ENCODE data around the gene SYNE2.

DNA sequence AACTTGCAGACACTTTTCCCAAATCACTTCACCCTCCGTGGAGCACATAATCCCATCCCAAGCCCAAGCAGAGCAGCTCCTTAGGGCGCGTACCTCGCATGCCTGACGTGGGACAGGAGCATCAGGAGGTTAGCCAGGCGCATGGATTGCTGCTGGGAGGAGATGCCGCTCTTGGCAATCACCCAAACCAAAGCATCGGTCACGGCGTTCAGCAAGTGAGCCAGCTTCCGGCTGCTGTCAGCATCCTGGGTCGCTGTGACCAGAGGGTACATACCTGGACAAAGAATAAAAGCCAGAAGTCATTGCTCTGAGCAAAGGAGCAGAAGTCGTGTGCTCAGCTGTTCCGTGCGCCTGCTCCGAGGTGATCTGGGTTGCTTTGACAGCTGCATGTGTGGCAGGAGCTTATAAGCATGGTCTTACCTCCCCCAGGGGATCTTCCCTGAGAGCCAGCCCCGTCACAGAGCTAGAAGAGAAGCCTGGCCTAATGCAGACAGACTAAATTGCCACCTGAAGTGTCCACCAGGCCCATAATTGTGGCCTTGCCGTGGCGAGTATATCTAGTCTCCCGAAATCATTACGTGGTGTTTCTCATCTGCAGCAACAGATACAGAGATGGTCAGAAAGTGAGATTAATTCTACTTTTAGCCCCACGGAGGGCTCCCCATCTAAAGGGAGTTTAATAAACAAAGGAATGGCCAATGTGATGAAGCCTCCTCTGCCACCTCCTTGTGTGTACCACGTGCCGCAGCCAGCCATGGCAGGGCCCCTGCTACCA lies 382.3 kb downstream of the SYNE2 start:
- TF ChIP-seq POLR2A (IDR thresholded peaks at IDR 0.05; ENCODE audit: low read depth, low read length) (no peak), MYC (IDR thresholded peaks at IDR 0.05; ENCODE audit: low read depth, low read length) (no peak)
- TF ChIP-seq, protein P1, sequence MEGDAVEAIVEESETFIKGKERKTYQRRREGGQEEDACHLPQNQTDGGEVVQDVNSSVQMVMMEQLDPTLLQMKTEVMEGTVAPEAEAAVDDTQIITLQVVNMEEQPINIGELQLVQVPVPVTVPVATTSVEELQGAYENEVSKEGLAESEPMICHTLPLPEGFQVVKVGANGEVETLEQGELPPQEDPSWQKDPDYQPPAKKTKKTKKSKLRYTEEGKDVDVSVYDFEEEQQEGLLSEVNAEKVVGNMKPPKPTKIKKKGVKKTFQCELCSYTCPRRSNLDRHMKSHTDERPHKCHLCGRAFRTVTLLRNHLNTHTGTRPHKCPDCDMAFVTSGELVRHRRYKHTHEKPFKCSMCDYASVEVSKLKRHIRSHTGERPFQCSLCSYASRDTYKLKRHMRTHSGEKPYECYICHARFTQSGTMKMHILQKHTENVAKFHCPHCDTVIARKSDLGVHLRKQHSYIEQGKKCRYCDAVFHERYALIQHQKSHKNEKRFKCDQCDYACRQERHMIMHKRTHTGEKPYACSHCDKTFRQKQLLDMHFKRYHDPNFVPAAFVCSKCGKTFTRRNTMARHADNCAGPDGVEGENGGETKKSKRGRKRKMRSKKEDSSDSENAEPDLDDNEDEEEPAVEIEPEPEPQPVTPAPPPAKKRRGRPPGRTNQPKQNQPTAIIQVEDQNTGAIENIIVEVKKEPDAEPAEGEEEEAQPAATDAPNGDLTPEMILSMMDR (IDR thresholded peaks at IDR 0.05; ENCODE audit: extremely low read depth in 1 of 2, insufficient read depth in 1 of 2, low read depth in 1 of 2, low read length in 2 of 2): no peak
- TF ChIP-seq, protein P2, sequence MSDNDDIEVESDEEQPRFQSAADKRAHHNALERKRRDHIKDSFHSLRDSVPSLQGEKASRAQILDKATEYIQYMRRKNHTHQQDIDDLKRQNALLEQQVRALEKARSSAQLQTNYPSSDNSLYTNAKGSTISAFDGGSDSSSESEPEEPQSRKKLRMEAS (IDR thresholded peaks at IDR 0.05; ENCODE audit: insufficient read depth, insufficient read length): no peak

Data from endothelial cell of umbilical vein (primary cell).